Caco-2 (cell line): Measurements from ENCODE around the gene AUTS2. TPM values are rescaled to one million over a fixed set of nuclear protein-coding genes. Genes with fewer than 3 reads are reported as not detected.

Experiments
- BruUV-seq: library from RNA; stranded (reverse); fragments of 400-500 nt; replicated peaks from 2 replicates; lab custom pipeline; 2021; lab: Mats Ljungman, UMichigan
- CTCF ChIA-PET: fragments of 300-600 bp; sonication (Branson Sonifier 250); formaldehyde crosslinking; loops from one replicate; lab custom pipeline; 2022; ENCODE audit warnings: antibody characterized with exemption; lab: Charles Lee
- POLR2A ChIA-PET: fragments of 300-600 bp; sonication (Branson Sonifier 250); formaldehyde crosslinking; loops from one replicate; lab custom pipeline; 2022; ENCODE audit warnings: antibody characterized with exemption; lab: Charles Lee
- DNase-seq, 2 experiments: peaks; one replicate each; pipeline versions ENCODE4 v3.0.0 to v3.0.0-alpha.2; 2020 to 2022
- H3K27me3 ChIP-seq: replicated peaks from 2 replicates; pipeline ENCODE4 v1.6.0; 2011; ENCODE audit warnings: low read length; ENCODE audit not compliant: control insufficient read depth, insufficient read depth
- H3K36me3 ChIP-seq: 2 replicates; pipeline ENCODE4 v1.5.1; 2011; ENCODE audit warnings: low read length; ENCODE audit not compliant: control insufficient read depth, insufficient read depth
- H3K4me1 ChIP-seq: fragments of 250-450 bp; sonication (Bioruptor Pico); 2 replicates; pipeline ENCODE4 v1.5.1; 2020; ENCODE audit warnings: mild to moderate bottlenecking
- H3K4me3 ChIP-seq: 2 replicates; pipeline ENCODE4 v1.5.1; 2011; ENCODE audit warnings: low read depth, mild to moderate bottlenecking, control low read depth, low read length
- H3K9me3 ChIP-seq: fragments of 250-450 bp; sonication (Bioruptor Pico); 2 replicates; pipeline ENCODE4 v1.5.1; 2020; ENCODE audit warnings: mild to moderate bottlenecking, moderate library complexity
- H3K27ac Mint-ChIP-seq: one replicate; pipeline ENCODE4 v1.8.0; 2022; ENCODE audit warnings: mixed read lengths; ENCODE audit not compliant: unreplicated experiment
- H3K27me3 Mint-ChIP-seq: one replicate; pipeline ENCODE4 v1.8.0; 2022; ENCODE audit warnings: mixed read lengths; ENCODE audit not compliant: insufficient read depth, unreplicated experiment
- H3K36me3 Mint-ChIP-seq: one replicate; pipeline ENCODE4 v1.8.0; 2022; ENCODE audit warnings: mild to moderate bottlenecking, mixed read lengths; ENCODE audit not compliant: insufficient read depth, unreplicated experiment
- H3K4me1 Mint-ChIP-seq: one replicate; pipeline ENCODE4 v1.8.0; 2022; ENCODE audit warnings: low read depth, mixed read lengths; ENCODE audit not compliant: unreplicated experiment
- H3K4me3 Mint-ChIP-seq: one replicate; pipeline ENCODE4 v1.8.0; 2022; ENCODE audit warnings: mild to moderate bottlenecking, moderate library complexity, mixed read lengths; ENCODE audit not compliant: unreplicated experiment
- H3K9me3 Mint-ChIP-seq: one replicate; pipeline ENCODE4 v1.8.0; 2022; ENCODE audit warnings: mixed read lengths; ENCODE audit not compliant: unreplicated experiment
- CTCF ChIP-seq, 2 experiments: fragments of 200-600 bp in 1 of 2; IDR thresholded peaks; 1 replicate in 1 of 2; 2 replicates in 1 of 2; pipeline versions ENCODE4 v1.5.1 to v1.8.0; 2011 to 2022; ENCODE audit warnings: antibody characterized with exemption in 1 of 2, control low read depth in 1 of 2, inconsistent platforms in 1 of 2, low read depth in 1 of 2, low read length in 1 of 2, mild to moderate bottlenecking in 1 of 2, moderate library complexity in 1 of 2; ENCODE audit not compliant: insufficient read depth in 1 of 2, severe bottlenecking in 1 of 2, unreplicated experiment in 1 of 2
- intact Hi-C: fragments of 100-400 bp; cut with micrococcal nuclease; formaldehyde crosslinking; loops from one replicate; pipeline ENCODE4 v1.10.0; 2022; ENCODE audit not compliant: unreplicated experiment
- total RNA-seq: library from RNA; stranded (reverse); gene quantifications from 2 replicates; pipeline ENCODE4 v1.2.3, GENCODE V29; 2022

Gene AUTS2
- total RNA-seq, 1 experiment from 2014 or later = 37.1 TPM

GRCh38 chr7:70763961-70764691, 1165.9 kb downstream of the AUTS2 start:
- no peak overlapping the region for H3K27ac Mint-ChIP-seq

GRCh38 chr7:70764701-70765208, 1166.5 kb downstream of the AUTS2 start:
- H3K9me3 Mint-ChIP-seq = no peaks in the 10 kb centered on the region
- Histone ChIP-seq H3K27me3 (no peaks in the 10 kb centered on the region), H3K9me3 (no peaks in the 10 kb centered on the region), H3K4me1 (no peaks in the 10 kb centered on the region), H3K36me3 (0 out of 2 replicates have a peak, but pooled peaks cover 1% of the 10 kb centered on the region), H3K4me3 (no peak overlapping the region)
- no peaks in the 10 kb centered on the region for H3K4me1 Mint-ChIP-seq
- no peaks in the 10 kb centered on the region for H3K36me3 Mint-ChIP-seq
- CTCF ChIA-PET = no interaction called here
- no peak overlapping the region for H3K4me3 Mint-ChIP-seq
- no peak for TF ChIP-seq CTCF (IDR thresholded peaks at IDR 0.05; ENCODE audit: insufficient read depth in 1 of 2, low read depth in 1 of 2, low read length in 1 of 2, severe bottlenecking in 1 of 2, unreplicated experiment in 1 of 2)
- no peak overlapping the region for H3K27ac Mint-ChIP-seq
- H3K27me3 Mint-ChIP-seq = no peaks in the 10 kb centered on the region
- intact Hi-C loops = no loop called here
- no TSS peak for BruUV-seq
- no peak for DNase-seq
- POLR2A ChIA-PET = no interaction called here

More at GRCh38 chr7:70763961-70764691, 1165.9 kb downstream of the AUTS2 start:
- no peaks in the 10 kb centered on the region for H3K9me3 Mint-ChIP-seq
- no peaks in the 10 kb centered on the region for H3K27me3 ChIP-seq
- no peaks in the 10 kb centered on the region for H3K4me1 Mint-ChIP-seq
- H3K9me3 ChIP-seq = no peaks in the 10 kb centered on the region
- H3K4me3 Mint-ChIP-seq = no peak overlapping the region
- POLR2A ChIA-PET = no interaction called here
- H3K36me3 ChIP-seq = 0 out of 2 replicates have a peak, but pooled peaks cover 1% of the 10 kb centered on the region
- H3K4me1 ChIP-seq = no peaks in the 10 kb centered on the region
- BruUV-seq = no TSS peak
- DNase-seq = no peak
- no peaks in the 10 kb centered on the region for H3K27me3 Mint-ChIP-seq
- CTCF ChIA-PET = interaction anchor here (0.7 kb wide), 1 partner anchor 422 kb away, joined by 3 read pairs; no protein-coding TSS in a partner anchor
- no peak for TF ChIP-seq CTCF (IDR thresholded peaks at IDR 0.05; ENCODE audit: insufficient read depth in 1 of 2, low read depth in 1 of 2, low read length in 1 of 2, severe bottlenecking in 1 of 2, unreplicated experiment in 1 of 2)
- no peaks in the 10 kb centered on the region for H3K36me3 Mint-ChIP-seq
- no peak overlapping the region for H3K4me3 ChIP-seq
- intact Hi-C loops = no loop called here

GRCh38 chr7:70765651-70766050, 1167.4 kb downstream of the AUTS2 start:
- Mint-ChIP-seq H3K36me3 (no peaks in the 10 kb centered on the region), H3K27ac (no peak overlapping the region), H3K4me1 (no peaks in the 10 kb centered on the region), H3K27me3 (no peaks in the 10 kb centered on the region), H3K4me3 (no peak overlapping the region), H3K9me3 (no peaks in the 10 kb centered on the region)
- Histone ChIP-seq H3K4me1 (no peaks in the 10 kb centered on the region), H3K9me3 (no peaks in the 10 kb centered on the region), H3K36me3 (0 out of 2 replicates have a peak, but pooled peaks cover 1% of the 10 kb centered on the region), H3K27me3 (no peaks in the 10 kb centered on the region), H3K4me3 (no peak overlapping the region)
- intact Hi-C loops = no loop called here
- CTCF ChIA-PET = no interaction called here
- POLR2A ChIA-PET = no interaction called here
- no peak for DNase-seq
- no TSS peak for BruUV-seq
- no peak for TF ChIP-seq CTCF (IDR thresholded peaks at IDR 0.05; ENCODE audit: insufficient read depth in 1 of 2, low read depth in 1 of 2, low read length in 1 of 2, severe bottlenecking in 1 of 2, unreplicated experiment in 1 of 2)
